PC-3 (cell line): ENCODE measurements around the gene EPB41L1.

Experiments used
- EZH2 ChIP-seq: fragments of 300-600 bp; sonication (generic); IDR thresholded peaks from one replicate; pipeline ENCODE4 v1.6.1; 2017; ENCODE audit warnings: antibody characterized with exemption, mild to moderate bottlenecking, low read length; ENCODE audit not compliant: unreplicated experiment
- EZH2phosphoT487 ChIP-seq: fragments of 300-600 bp; sonication (generic); IDR thresholded peaks from 2 replicates; pipeline ENCODE4 v1.6.1; 2018; ENCODE audit warnings: mild to moderate bottlenecking, antibody characterized with exemption, low read length, borderline replicate concordance
- TF ChIP-seq, protein P1 (sequence below): fragments of 300-600 bp; sonication (generic); conservative IDR thresholded peaks from 2 replicates; pipeline ENCODE4 v1.5.1; 2017; ENCODE audit warnings: antibody characterized with exemption, low read depth, mild to moderate bottlenecking, low read length

DNA sequence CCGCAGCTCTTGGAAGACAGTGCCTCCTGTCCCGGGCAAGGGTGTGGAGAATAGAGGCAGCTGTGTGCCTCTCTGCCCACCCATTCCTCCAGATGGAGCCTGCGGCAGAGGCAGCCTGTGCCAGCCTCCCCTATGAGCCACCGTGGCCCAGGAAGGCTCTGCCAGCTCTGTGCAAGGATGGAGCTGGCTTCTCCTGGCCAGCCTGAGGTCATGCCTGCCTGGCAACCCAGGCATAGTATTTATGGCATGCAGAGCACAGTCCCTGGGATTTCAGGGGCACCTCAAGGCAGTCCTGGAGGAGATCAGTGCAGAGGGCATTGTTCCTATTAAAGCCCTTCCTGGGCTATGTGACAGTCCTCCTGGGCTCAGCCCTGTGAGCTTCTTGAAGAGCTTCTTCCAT, 1.5 kb downstream of the EPB41L1 start:
- TF ChIP-seq, protein P1, sequence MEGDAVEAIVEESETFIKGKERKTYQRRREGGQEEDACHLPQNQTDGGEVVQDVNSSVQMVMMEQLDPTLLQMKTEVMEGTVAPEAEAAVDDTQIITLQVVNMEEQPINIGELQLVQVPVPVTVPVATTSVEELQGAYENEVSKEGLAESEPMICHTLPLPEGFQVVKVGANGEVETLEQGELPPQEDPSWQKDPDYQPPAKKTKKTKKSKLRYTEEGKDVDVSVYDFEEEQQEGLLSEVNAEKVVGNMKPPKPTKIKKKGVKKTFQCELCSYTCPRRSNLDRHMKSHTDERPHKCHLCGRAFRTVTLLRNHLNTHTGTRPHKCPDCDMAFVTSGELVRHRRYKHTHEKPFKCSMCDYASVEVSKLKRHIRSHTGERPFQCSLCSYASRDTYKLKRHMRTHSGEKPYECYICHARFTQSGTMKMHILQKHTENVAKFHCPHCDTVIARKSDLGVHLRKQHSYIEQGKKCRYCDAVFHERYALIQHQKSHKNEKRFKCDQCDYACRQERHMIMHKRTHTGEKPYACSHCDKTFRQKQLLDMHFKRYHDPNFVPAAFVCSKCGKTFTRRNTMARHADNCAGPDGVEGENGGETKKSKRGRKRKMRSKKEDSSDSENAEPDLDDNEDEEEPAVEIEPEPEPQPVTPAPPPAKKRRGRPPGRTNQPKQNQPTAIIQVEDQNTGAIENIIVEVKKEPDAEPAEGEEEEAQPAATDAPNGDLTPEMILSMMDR: no peak
- no peak for TF ChIP-seq EZH2
- no peak for TF ChIP-seq EZH2phosphoT487
